GM18870 (cell line): ENCODE results near the gene PRPS1L1.

Experiments used
- ATAC-seq: cut with Tn5 transposase; IDR thresholded peaks from one replicate; pipeline ENCODE4 v1.9.1; 2021; ENCODE audit warnings: moderate library complexity; ENCODE audit not compliant: unreplicated experiment

Gene PRPS1L1

DNA sequence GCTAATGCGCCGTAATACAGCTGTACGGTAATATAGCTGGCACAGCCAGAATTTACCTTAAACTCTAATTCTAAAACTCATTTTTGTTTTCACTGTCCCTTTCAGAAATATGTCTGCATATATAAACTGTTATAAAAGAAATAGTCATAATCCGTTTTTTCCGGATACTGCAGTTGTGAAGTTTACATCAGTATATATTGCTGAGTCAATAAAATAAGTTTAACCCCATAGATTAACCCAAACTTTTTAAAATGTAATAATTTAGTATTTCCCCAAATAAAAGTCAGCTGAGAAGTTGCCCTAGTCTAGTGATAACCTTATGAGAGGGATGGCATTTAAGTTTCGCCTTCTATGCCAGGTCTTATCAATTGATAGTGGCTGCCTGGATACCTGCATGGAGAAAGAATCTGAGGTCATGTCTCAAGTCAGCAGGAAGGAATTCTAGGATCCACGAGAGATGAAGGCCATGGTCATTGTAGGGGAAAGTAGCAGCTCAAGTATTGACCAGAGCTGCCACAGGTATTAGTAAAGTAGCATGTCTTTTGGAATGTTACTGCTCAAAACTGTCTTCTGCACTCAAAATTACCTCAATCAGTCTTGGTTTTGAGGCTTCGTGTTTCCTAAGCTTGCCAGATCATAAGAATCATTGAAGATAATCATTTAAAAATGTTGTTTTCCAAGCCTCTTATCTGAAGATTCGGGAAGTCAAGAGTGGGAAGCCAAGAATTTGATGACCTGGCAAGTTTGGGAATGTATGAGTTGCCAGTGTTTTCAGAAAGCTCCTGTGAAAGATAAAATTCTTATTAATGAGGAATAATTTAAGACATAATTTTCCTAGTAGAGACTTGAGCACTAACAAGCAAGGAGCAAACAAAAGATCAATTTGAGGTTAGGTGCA is 10.8 kb downstream of the PRPS1L1 start:
- no peak for ATAC-seq

GRCh38 chr7:18013936-18014335 is 13.7 kb downstream of the PRPS1L1 start:
- no peak for ATAC-seq

DNA sequence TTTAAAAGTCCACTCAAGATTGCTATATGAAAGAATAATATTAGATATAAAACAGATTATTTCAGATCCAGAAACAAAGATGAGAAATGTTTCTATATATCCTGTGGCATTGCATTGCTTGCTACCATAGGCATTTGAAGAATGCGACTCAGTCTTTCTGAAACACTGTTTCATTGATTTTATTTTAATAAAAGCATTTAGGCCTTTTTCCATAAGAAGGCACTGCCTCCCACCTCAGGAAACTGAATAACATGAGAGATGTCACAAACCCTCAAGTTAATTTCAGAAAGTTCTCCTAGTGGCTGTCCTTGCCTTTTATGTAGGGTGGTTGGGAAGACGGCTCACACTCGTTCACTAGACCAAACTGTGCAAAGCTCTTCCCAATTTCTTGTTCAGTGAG is 23.3 kb downstream of the PRPS1L1 start:
- no peak for ATAC-seq

- no peak for ATAC-seq
Measured at GRCh38 chr7:18003286-18003994, 24.2 kb downstream of the PRPS1L1 start.

DNA sequence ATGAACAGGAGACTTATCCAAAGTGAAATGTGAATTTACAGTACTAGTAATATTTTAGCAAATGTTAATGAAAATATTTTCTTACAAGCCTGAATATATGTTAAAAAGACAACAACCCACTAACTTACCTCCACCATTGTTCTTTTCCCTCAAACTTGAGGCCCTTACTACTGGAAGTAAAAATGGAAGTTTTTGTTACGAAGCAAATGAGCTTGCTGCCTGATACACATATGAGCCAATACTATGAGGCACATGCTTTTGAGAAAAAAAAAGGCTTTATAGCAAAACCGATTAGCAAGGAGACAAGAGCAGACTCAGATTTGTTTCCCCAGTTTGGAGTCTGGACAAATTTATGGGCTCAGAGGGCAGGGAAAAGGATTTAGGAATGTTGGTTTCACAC is 29.0 kb downstream of the PRPS1L1 start:
- no peak for ATAC-seq

- ATAC-seq = no peak
Measured at GRCh38 chr7:17996442-17997223, 31.0 kb downstream of the PRPS1L1 start.

- no peak for ATAC-seq
Measured at GRCh38 chr7:17996040-17996439, 31.6 kb downstream of the PRPS1L1 start.

- no peak for ATAC-seq
Measured at GRCh38 chr7:17994079-17994850, 33.4 kb downstream of the PRPS1L1 start.

GRCh38 chr7:17991866-17992648 is 35.6 kb downstream of the PRPS1L1 start:
- ATAC-seq = no peak

DNA sequence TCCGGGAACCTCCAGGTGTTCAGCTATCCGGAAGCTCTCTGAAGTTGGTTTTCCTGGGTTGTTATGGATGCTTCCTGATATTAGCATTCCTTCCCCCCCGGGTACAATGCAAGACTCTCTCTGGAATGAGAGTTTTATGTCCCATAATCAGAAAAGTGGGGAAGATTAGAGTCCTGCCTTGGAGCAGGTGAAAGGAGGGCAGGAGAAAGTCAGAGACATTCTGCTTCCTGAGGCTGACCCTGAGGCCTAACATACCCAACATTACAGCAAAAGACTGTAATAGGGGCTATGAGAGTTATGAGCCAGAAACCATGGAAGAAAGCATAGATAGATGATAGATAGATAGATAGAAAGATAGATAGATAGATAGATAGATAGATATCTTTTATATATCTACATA is 36.9 kb downstream of the PRPS1L1 start:
- ATAC-seq = no peak

DNA sequence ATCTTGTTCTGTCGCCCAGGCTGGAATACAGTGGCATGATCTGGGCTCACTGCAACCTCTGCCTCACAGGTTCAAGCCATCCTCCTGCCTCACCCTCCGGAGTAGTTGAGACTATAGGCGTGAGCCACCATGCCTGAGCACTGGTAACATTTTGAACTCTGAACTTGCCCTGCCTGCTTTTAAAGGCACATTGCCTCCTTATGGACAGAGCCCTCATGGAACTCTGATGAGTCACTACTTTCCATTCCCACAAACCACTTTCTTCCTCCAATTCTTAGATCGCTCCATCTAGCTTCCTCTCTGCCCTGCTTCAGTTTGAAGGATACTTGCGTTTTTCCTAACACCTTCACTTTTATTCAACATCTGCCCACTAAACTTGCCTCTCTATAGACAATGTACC is 38.1 kb downstream of the PRPS1L1 start:
- no peak for ATAC-seq

- ATAC-seq = no peak
Measured at GRCh38 chr7:17988858-17989257, 38.8 kb downstream of the PRPS1L1 start.

GRCh38 chr7:17988141-17988540 is 39.5 kb downstream of the PRPS1L1 start:
- ATAC-seq = no peak

GRCh38 chr7:17986851-17987250 is 40.8 kb downstream of the PRPS1L1 start:
- ATAC-seq = no peak

DNA sequence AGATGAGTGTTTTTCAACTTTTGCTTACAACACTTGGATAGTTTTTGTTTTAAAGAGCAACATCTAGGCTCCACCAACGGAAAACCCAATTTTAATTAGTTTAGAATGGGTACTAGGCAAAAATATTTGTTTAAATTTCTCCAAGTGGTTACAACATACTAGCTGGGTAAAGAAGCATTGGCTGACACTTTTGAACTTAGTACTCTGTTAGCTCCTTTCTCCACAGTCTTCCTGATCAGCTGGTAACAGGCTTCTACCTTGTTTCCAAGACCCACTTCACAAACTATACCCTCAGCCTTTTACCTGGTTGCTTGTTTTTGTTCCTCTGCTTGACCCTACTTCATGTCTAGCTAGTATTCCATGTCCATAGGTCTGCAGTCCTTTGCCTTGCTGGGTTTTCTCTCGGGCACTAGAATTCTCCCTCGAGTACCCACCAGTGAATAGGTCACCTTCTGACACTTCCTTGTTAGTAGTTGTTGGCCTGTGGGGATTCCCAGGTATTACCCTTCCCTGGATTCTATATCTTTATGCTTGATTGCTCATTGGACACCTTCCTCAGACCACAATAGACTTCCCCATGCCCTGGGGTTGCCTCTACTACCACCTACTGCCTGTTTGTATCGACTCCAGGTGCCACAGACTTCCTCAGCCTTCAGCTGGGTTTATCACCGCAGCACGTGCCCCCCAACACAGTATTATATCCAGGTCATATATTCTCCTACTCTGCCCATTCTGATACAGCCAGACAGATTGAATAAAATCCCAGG is 42.0 kb downstream of the PRPS1L1 start:
- ATAC-seq = no peak

GRCh38 chr7:17984288-17984687 is 43.4 kb downstream of the PRPS1L1 start:
- no peak for ATAC-seq

- ATAC-seq = no peak
Measured at GRCh38 chr7:17983221-17984062, 44.2 kb downstream of the PRPS1L1 start.

DNA sequence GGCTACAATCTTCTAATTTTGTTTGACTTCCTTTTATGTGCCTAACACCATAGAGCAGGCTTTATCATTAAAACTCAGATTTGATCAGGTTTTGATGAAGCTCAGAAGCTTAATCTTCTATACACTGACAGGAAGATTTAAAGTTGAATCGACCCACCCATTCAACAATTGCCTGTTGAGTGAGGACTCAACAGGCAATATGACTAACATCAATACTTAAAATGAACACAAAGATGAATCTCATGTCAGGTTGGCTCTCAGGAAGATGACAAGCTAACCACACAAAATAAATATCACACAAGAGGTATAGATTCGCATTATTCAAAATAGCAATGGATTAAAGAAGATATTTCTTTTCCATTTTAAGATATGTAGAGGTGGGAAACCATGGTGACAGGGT is 50.7 kb downstream of the PRPS1L1 start:
- no peak for ATAC-seq
